Measurements from ENCODE around the gene AFF2. TPM values are rescaled to one million over a fixed set of nuclear protein-coding genes. Genes with fewer than 3 reads are reported as not detected.

Gene AFF2
- total RNA-seq, 3 donors from 2014 or later (not counting 1 experiment from before 2014, with no cell fraction given): 0.24 to 4.8 (median 0.79) TPM

- no peak for TF ChIP-seq CTCF (IDR thresholded peaks at IDR 0.05)
- no peaks in the 10 kb centered on the region for H3K4me1 Mint-ChIP-seq
- no peaks in the 10 kb centered on the region for H3K27me3 Mint-ChIP-seq (ENCODE audit: low read depth in 2 of 2)
- ATAC-seq (no peak), DNase-seq (no peak)
- no peaks in the 10 kb centered on the region for H3K4me1 ChIP-seq (ENCODE audit: control insufficient read depth, insufficient read depth, low read length)
- no peaks in the 10 kb centered on the region for H3K36me3 Mint-ChIP-seq
- no peak overlapping the region for H3K27ac Mint-ChIP-seq
- H3K27ac ChIP-seq (ENCODE audit: low read length): no peak overlapping the region
- H3K4me3 Mint-ChIP-seq: no peak overlapping the region
- H3K4me3 ChIP-seq (ENCODE audit: low read length): no peak overlapping the region
- no peaks in the 10 kb centered on the region for H3K27me3 ChIP-seq (ENCODE audit: control insufficient read depth, insufficient read depth, low read length)
- no peaks in the 10 kb centered on the region for H3K36me3 ChIP-seq (ENCODE audit: control insufficient read depth, insufficient read depth, low read length)
- no peaks in the 10 kb centered on the region for H3K9me3 Mint-ChIP-seq
- intact Hi-C loops (cut with micrococcal nuclease): no loop called here
- 94% methylated on average over 3 of the region's 3 CpGs for WGBS (ENCODE audit: insufficient coverage)
- H3K9me3 ChIP-seq (ENCODE audit: control insufficient read depth, insufficient read depth, low read length): no peaks in the 10 kb centered on the region
These were observed 77.3 kb downstream of the AFF2 start for GRCh38 chrX:148577741-148578140.

- Mint-ChIP-seq H3K36me3 (no peaks in the 10 kb centered on the region), H3K27me3 (ENCODE audit: low read depth in 2 of 2) (no peaks in the 10 kb centered on the region), H3K4me3 (no peak overlapping the region), H3K9me3 (no peaks in the 10 kb centered on the region), H3K27ac (no peak overlapping the region), H3K4me1 (no peaks in the 10 kb centered on the region)
- Histone ChIP-seq H3K4me3 (ENCODE audit: low read length) (no peak overlapping the region), H3K36me3 (ENCODE audit: control insufficient read depth, insufficient read depth, low read length) (no peaks in the 10 kb centered on the region), H3K27me3 (ENCODE audit: control insufficient read depth, insufficient read depth, low read length) (no peaks in the 10 kb centered on the region), H3K9me3 (ENCODE audit: control insufficient read depth, insufficient read depth, low read length) (no peaks in the 10 kb centered on the region), H3K4me1 (ENCODE audit: control insufficient read depth, insufficient read depth, low read length) (no peaks in the 10 kb centered on the region), H3K27ac (ENCODE audit: low read length) (no peak overlapping the region)
- DNase-seq (no peak), ATAC-seq (no peak)
- no CpG with 5 or more reads among the region's 1 CpG for WGBS (ENCODE audit: insufficient coverage)
- TF ChIP-seq CTCF (IDR thresholded peaks at IDR 0.05): no peak
- intact Hi-C loops (cut with micrococcal nuclease): no loop called here
These were observed 79.6 kb downstream of the AFF2 start for GRCh38 chrX:148580016-148580415.

GRCh38 chrX:148582353-148582752 is 81.9 kb downstream of the AFF2 start:
- ATAC-seq: no peak
- no peak overlapping the region for H3K4me3 Mint-ChIP-seq
- H3K27ac Mint-ChIP-seq: no peak overlapping the region
- intact Hi-C loops (cut with micrococcal nuclease): no loop called here
- H3K4me1 ChIP-seq (ENCODE audit: control insufficient read depth, insufficient read depth, low read length): no peaks in the 10 kb centered on the region
- H3K9me3 ChIP-seq (ENCODE audit: control insufficient read depth, insufficient read depth, low read length): no peaks in the 10 kb centered on the region
- H3K4me1 Mint-ChIP-seq: no peaks in the 10 kb centered on the region
- no peak for TF ChIP-seq CTCF (IDR thresholded peaks at IDR 0.05)
- H3K9me3 Mint-ChIP-seq: no peaks in the 10 kb centered on the region
- no peak overlapping the region for H3K27ac ChIP-seq (ENCODE audit: low read length)
- H3K36me3 ChIP-seq (ENCODE audit: control insufficient read depth, insufficient read depth, low read length): no peaks in the 10 kb centered on the region
- no peaks in the 10 kb centered on the region for H3K36me3 Mint-ChIP-seq
- H3K27me3 Mint-ChIP-seq (ENCODE audit: low read depth in 2 of 2): no peaks in the 10 kb centered on the region
- H3K4me3 ChIP-seq (ENCODE audit: low read length): no peak overlapping the region
- no peak for DNase-seq
- H3K27me3 ChIP-seq (ENCODE audit: control insufficient read depth, insufficient read depth, low read length): no peaks in the 10 kb centered on the region

GRCh38 chrX:148588649-148589310 is 88.4 kb downstream of the AFF2 start:
- H3K4me1 Mint-ChIP-seq: no peaks in the 10 kb centered on the region
- H3K36me3 ChIP-seq (ENCODE audit: control insufficient read depth, insufficient read depth, low read length): no peaks in the 10 kb centered on the region
- no peak for TF ChIP-seq CTCF (IDR thresholded peaks at IDR 0.05)
- H3K4me1 ChIP-seq (ENCODE audit: control insufficient read depth, insufficient read depth, low read length): no peaks in the 10 kb centered on the region
- no peak overlapping the region for H3K4me3 ChIP-seq (ENCODE audit: low read length)
- H3K9me3 Mint-ChIP-seq: no peaks in the 10 kb centered on the region
- intact Hi-C loops (cut with micrococcal nuclease): no loop called here
- no peak for DNase-seq
- no peaks in the 10 kb centered on the region for H3K27me3 ChIP-seq (ENCODE audit: control insufficient read depth, insufficient read depth, low read length)
- WGBS (ENCODE audit: insufficient coverage): 91% methylated on average over 4 of the region's 6 CpGs
- H3K27me3 Mint-ChIP-seq (ENCODE audit: low read depth in 2 of 2): peaks cover 0 to 6% of the 10 kb centered on the region in 2 donors
- no peak overlapping the region for H3K27ac ChIP-seq (ENCODE audit: low read length)
- H3K36me3 Mint-ChIP-seq: no peaks in the 10 kb centered on the region
- ATAC-seq: no peak
- H3K4me3 Mint-ChIP-seq: no peak overlapping the region
- no peak overlapping the region for H3K27ac Mint-ChIP-seq
- H3K9me3 ChIP-seq (ENCODE audit: control insufficient read depth, insufficient read depth, low read length): no peaks in the 10 kb centered on the region
